ENCODE data around the gene MEP1B.

GRCh38 chr18:32174719-32175118, 15.1 kb upstream of the MEP1B start:
- no peak for TF ChIP-seq ZBTB33 (IDR thresholded peaks at IDR 0.05; ENCODE audit: borderline replicate concordance, low read depth)
- TF ChIP-seq CTCF (IDR thresholded peaks at IDR 0.05), result no peak
- no peak for TF ChIP-seq FOXJ3 (CRISPR knock-in tag; IDR thresholded peaks at IDR 0.05)
- no peak for TF ChIP-seq EP300 (IDR thresholded peaks at IDR 0.05; ENCODE audit: borderline replicate concordance in 1 of 2, low read depth in 1 of 2, low read length in 1 of 2)
- TF ChIP-seq MAX (IDR thresholded peaks at IDR 0.05; ENCODE audit: low read depth), result no peak
- TF ChIP-seq SMC3 (IDR thresholded peaks at IDR 0.05; ENCODE audit: low read depth, low read length), result no peak

Measured in SK-N-SH (cell line).